Urinary bladder (tissue), 4 donors: ENCODE results near the gene CHGA. TPM values are rescaled to one million over a fixed set of nuclear protein-coding genes. Genes with fewer than 3 reads are reported as not detected.

Experiments used
- DNase-seq: peaks from one replicate; pipeline ENCODE4 v3.0.0-alpha.2; 2015; ENCODE audit errors: extremely low spot score
- H3K27ac ChIP-seq: one replicate; pipeline ENCODE4 v1.5.1; 2013; ENCODE audit warnings: low read depth, mild to moderate bottlenecking, moderate library complexity
- H3K36me3 ChIP-seq: one replicate; pipeline ENCODE4 v1.6.1; 2013; ENCODE audit warnings: mild to moderate bottlenecking, moderate library complexity; ENCODE audit not compliant: insufficient read depth
- H3K4me1 ChIP-seq: one replicate; pipeline ENCODE4 v1.6.1; 2013; ENCODE audit warnings: mild to moderate bottlenecking, moderate library complexity; ENCODE audit not compliant: insufficient read depth
- H3K4me3 ChIP-seq: one replicate; pipeline ENCODE4 v1.5.1; 2013; ENCODE audit warnings: low read depth, low read length
- WGBS: extraction: QIAGEN DNeasy Blood & Tissue Kit; methylation state at CpG from one replicate; pipeline ENCODE4 v1.1.7; 2013; 5-methylcytosine and 5-hydroxymethylcytosine counted together
- polyA plus RNA-seq: library from polyadenylated mRNA; stranded (reverse); fragments of 200-250 nt; gene quantifications from one replicate; pipeline ENCODE4 v1.2.3, GENCODE V29; 2013
- total RNA-seq: library from RNA; depleted of rRNA; stranded (reverse); fragments of >200 nt; gene quantifications from one replicate; pipeline ENCODE4 v1.2.3, GENCODE V29; 2014
- donor health status: healthy with polysubstance abuse.
- donor health status: healthy.

The CHGA gene
- total and polyA plus RNA-seq, 2 donors: 3.8 to 6.7 TPM

DNA sequence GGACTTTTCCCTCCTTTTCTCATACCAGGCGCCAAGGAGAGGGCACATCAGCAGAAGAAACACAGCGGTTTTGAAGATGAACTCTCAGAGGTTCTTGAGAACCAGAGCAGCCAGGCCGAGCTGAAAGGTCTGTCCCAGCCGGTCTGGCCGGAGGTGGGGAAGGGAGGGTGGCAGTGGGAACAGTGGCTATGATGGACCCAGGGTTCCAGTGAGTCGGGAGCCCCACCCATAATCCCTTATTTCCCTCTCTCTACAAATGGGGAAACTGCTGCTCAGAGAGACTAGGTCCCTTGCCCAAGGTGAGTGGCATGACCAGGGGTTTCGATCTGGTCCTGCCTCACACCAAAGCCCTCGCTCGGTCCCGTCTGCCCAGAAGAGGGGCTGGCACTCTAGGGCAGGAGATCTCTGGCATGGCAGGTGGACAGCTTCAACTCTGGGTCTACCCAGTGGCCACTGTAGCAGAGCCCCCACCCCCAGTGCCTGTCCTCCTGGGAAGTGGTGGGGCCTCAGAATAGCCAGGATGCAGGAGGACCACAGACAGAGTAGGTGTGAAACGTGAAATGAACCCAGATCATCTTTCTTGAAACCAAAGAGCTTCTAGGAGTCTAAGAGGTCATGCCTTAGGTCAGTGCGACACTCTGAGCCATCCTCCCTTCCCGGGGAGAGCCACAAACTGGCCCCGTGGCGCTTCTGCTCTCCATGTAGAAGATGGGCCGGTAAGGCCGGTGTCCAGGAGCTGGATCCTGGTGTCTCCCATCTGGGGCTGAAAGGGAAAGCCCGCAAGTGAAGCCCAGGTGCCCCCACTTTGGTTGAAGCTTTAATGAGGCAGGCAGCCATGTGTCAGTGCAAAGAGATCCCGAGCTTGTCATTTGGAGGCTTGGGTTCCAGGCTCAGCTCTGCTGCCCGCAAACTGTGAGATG, 7.0 kb downstream of the CHGA start:
- 88% methylated on average over 20 of the region's 20 CpGs for WGBS
- no peaks in the 10 kb centered on the region for H3K36me3 ChIP-seq
- DNase-seq: no peak

DNA sequence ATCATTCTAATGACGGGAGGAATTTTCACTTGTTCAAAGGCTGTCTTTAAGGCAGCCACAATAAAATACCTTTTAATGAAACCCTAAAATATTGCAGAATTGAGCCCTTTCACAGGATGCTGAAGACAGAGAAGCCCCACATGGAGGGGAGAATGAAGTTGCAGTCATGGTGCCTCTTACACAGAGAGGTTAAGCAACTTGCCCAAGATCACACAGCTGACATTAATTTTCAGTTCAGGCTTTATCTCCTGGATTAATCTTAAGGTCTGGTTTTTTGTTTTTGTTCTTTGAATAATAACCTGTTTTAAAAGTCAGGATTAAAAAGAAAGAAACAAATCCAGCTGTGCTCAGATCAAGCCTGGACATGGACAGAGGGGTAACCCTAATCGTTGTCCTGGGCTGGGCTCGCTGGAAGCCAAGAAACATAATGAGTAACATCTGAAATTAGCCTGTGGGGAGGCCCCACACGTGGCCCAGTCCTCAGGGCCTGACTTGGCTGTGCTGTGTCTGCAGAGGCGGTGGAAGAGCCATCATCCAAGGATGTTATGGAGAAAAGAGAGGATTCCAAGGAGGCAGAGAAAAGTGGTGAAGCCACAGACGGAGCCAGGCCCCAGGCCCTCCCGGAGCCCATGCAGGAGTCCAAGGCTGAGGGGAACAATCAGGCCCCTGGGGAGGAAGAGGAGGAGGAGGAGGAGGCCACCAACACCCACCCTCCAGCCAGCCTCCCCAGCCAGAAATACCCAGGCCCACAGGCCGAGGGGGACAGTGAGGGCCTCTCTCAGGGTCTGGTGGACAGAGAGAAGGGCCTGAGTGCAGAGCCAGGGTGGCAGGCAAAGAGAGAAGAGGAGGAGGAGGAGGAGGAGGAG, 8.0 kb downstream of the CHGA start:
- no peaks in the 10 kb centered on the region for H3K36me3 ChIP-seq
- no peaks in the 10 kb centered on the region for H3K4me1 ChIP-seq
- H3K27ac ChIP-seq: no peak overlapping the region
- 52% methylated on average over 8 of the region's 8 CpGs for WGBS
- H3K4me3 ChIP-seq: no peak overlapping the region
- DNase-seq: no peak

More for the DNA sequence above, 7.0 kb downstream of the CHGA start:
- H3K4me1 ChIP-seq: no peaks in the 10 kb centered on the region
- H3K27ac ChIP-seq: no peak overlapping the region
- H3K4me3 ChIP-seq: no peak overlapping the region

DNA sequence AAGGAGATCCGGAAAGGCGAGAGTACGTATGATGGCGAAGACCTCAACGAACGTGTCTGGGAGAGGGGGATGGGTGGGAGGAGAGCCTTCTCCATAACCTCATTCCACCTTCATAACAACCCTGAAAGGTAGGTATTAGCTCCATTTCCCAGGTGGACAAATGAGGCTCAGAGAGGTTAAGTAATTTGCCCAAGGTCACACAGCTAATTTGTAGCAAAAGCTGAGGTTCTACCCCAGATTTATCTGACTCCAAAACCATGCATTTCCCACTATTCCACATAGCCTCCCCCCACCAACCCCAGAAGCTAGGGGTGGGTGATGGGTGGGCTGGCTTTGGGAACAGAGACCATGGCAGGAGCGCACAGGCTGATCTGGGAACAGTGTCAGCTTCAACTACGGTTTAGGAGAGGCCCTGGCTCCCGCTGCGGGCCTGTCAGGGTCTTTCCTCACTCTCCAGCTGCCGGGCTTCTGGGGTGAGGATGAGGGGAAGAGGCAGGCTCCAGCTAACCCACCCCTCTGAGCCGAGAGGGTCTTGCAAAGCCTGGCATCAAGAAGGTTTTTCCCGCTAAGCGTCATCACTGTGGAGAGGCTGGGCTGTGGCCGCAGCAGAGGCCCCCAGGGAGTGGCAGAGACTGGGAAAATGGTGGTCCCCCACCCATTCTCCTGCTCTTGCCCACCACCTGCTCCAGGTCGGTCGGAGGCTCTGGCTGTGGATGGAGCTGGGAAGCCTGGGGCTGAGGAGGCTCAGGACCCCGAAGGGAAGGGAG, 8.9 kb downstream of the CHGA start:
- no peak overlapping the region for H3K4me3 ChIP-seq
- H3K27ac ChIP-seq: no peak overlapping the region
- H3K36me3 ChIP-seq: no peaks in the 10 kb centered on the region
- H3K4me1 ChIP-seq: no peaks in the 10 kb centered on the region
- 75% methylated on average over 18 of the region's 18 CpGs for WGBS
- no peak for DNase-seq

DNA sequence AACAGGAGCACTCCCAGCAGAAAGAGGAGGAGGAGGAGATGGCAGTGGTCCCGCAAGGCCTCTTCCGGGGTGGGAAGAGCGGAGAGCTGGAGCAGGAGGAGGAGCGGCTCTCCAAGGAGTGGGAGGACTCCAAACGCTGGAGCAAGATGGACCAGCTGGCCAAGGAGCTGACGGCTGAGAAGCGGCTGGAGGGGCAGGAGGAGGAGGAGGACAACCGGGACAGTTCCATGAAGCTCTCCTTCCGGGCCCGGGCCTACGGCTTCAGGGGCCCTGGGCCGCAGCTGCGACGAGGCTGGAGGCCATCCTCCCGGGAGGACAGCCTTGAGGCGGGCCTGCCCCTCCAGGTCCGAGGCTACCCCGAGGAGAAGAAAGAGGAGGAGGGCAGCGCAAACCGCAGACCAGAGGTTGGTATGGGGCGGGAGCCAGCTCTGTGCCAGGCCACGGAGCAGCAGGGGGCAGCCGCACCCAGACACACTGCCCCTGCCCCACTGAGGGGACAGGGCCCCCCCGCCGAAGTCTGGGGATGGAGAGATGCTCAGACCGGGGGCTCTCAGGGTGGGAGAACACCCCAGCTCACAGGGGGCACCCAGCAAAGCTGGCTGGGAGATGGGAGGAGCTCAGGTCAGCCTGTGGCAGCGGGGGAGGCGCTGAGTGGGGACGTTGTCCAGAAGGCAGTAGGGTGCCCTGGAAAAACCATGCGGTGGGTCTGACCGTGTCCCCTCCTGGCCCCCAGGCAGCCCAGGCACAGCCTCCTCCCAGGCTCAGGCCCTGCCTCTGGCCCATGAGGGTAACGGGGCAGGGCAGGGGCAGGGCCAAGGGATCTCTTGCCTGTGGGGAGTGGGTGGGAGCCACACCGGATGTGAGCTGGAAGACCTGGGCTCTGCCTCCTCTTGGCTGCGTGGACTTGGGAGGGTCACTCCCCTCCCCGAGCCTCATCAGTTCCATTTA, 9.8 kb downstream of the CHGA start:
- H3K36me3 ChIP-seq: no peaks in the 10 kb centered on the region
- H3K4me3 ChIP-seq: no peak overlapping the region
- no peak overlapping the region for H3K27ac ChIP-seq
- WGBS: 75% methylated on average over 34 of the region's 35 CpGs
- H3K4me1 ChIP-seq: no peaks in the 10 kb centered on the region
- DNase-seq: no peak

DNA sequence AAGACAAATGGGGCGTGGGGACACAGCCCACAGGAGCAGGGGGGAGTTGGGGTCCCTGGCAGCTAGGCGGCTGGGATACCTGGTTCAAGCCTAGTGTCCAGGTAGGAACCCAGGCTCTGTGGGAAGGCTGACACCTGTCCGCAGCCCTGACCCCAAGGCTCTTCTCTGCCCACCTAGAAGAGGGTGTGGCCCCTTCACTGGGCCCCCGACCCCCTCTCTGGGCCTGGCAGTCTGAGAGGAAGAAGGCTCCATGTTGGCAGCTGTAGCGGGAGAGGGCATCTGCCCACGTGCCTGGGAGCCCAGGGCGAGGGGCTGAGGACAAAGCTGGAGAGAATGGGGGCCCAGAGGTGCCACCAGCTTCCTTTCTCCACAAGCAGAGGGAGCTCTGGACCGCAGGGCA, 10.5 kb downstream of the CHGA start:
- H3K36me3 ChIP-seq: no peaks in the 10 kb centered on the region
- H3K27ac ChIP-seq: no peak overlapping the region
- no peaks in the 10 kb centered on the region for H3K4me1 ChIP-seq
- DNase-seq: no peak
- 88% methylated on average over 8 of the region's 8 CpGs for WGBS
- no peak overlapping the region for H3K4me3 ChIP-seq

DNA sequence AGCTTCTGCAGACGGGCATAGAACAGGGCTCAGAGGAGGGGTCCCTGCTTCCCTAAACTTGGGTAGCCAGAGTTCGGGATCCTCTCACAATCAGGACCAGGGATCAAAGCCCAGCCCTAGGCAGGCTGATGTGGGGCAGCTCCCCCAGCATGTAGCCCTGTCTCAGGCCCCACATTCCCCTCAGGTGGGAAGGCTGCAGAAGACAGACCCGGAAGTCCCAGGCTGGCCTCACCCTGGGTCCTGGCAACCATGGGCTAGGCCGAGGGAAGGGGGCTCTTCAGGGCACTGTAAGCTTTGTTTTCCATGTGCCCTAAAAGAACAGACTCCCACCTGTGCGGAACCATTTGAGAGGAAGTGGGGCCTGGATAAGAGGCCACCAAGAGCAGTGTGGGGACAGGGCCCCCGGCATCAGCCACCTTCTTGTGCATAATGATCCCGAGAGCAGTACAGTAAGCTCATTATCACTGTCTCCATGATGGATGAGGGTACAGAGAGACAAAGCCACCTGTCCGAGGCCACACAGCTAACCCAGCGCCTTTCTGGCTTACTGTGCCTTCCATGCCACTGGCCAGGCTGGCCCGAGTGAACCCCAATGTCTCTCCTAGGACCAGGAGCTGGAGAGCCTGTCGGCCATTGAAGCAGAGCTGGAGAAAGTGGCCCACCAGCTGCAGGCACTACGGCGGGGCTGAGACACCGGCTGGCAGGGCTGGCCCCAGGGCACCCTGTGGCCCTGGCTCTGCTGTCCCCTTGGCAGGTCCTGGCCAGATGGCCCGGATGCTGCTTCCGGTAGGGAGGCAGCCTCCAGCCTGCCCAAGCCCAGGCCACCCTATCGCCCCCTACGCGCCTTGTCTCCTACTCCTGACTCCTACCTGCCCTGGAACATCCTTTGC, 11.5 kb downstream of the CHGA start:
- 84% methylated on average over 19 of the region's 19 CpGs for WGBS
- Histone ChIP-seq H3K4me3 (no peak overlapping the region), H3K4me1 (no peaks in the 10 kb centered on the region), H3K27ac (no peak overlapping the region), H3K36me3 (no peaks in the 10 kb centered on the region)
- DNase-seq: no peak

DNA sequence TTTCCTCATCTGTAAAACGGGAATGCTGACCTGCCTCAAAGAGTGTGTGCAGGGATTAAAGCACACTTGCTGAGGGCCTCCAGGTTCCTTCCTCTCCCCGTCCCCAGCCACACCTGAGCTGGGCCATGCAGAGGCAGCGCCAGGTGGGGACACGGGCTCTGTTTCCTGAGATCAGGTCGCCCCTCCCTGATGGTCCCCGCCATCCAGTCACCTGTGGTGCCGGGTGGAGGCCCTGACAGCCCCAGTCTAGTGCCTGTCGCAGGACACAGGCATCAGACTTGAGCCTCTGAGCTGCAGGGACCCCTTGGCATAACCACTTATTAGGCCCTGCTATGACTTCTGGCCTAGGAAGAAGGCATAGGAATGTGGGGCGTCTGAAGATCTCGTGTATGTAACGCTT, 12.5 kb downstream of the CHGA start:
- Histone ChIP-seq H3K4me3 (no peak overlapping the region), H3K27ac (no peak overlapping the region), H3K36me3 (no peaks in the 10 kb centered on the region), H3K4me1 (no peaks in the 10 kb centered on the region)
- DNase-seq: no peak
- 92% methylated on average over 11 of the region's 11 CpGs for WGBS

DNA sequence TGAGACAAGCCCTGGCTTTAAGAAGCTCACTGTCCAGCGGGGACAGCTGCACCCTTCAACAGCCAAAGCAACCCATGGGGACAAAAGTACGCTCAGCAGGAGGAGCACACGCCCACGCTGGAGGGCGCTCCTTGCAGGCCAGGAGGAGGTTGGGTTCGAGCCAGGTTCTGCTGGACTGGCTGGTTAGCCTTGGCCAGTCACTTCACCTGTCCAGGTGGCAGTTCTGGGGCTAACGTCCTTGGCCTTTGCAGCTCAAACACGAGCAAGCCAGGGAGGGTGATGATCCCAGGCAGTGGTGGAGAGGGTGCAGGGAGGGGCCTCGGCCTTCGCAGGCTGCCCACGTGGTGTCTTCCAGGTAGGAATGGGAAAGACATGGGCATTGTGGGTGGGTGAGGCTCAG, 13.1 kb downstream of the CHGA start:
- Histone ChIP-seq H3K27ac (no peak overlapping the region), H3K4me3 (no peak overlapping the region), H3K36me3 (no peaks in the 10 kb centered on the region), H3K4me1 (no peaks in the 10 kb centered on the region)
- 89% methylated on average over 11 of the region's 11 CpGs for WGBS
- no peak for DNase-seq

DNA sequence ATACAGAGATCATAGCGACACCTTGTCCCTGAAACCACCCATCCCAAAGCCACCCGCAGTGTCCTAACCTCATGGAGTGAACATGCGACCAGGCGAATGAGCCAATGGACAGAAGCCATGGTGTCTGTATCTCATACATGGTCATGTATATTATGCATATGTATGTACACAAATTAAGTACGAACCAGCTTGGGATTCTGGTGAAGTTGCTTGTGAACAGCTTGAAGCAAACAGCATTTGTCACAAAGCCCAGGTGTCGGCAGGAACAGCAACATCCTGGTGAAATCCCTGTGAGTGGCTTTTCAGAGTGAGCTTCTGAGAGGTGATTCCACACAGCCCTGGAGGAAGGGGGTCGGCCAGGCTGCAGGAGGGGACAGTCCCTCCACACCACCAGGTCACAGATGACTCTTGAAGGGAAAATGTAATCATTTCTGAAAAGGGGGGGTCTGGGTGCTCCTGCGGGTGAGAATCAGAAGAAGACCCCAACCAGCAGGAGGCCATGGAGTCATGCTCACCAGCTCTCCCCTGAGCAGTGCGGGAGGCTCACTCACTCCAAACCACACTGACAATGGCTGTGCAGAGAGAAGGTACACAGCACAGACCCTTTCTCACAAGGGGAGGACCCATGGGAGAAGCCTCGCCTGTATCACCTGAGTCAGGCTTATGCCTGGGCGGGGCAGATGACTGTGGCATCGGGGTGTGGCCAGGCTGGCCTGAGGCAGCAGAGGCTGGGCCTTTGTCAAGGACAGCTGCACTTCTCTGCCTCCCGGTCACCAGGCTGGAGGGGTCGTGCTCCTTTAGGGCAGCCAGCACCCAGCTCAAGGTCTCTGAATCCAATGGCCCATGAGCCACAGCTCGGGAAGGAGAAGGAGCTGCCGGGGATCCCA, 14.3 kb downstream of the CHGA start:
- no peak for DNase-seq
- Histone ChIP-seq H3K27ac (no peak overlapping the region), H3K4me3 (no peak overlapping the region), H3K4me1 (no peaks in the 10 kb centered on the region), H3K36me3 (no peaks in the 10 kb centered on the region)
- WGBS: 88% methylated on average over 16 of the region's 16 CpGs

DNA sequence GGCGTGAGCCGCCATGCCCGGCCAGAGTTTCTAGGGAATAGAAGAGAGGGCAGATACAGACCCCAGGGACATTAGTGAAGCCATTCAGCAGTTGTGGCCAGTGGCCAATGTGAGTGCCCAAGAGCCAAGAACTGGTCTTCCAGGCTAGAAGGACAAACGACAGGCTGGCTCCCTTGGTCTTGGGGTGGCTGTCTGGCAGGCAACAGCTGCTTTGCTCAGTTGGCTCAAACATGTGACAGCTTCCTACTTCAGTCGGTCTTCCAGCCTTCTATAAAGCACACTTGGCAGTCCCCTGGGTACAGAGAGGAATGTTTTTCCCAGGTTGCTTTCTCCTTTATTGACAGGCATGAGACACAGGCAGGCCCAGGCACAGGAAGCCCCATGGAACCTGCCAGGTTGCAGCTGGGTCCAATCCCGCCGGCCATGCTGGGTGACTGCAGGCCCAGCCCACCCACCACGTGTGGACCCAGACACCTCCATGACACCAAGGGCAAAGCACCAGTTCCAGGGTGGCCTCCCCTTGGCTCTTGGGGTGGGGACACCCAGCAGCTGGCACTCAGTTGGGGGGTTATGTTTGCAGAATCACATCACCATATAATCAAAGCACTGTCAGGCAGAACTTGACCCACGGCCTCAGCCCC, 15.4 kb downstream of the CHGA start:
- H3K36me3 ChIP-seq: no peaks in the 10 kb centered on the region
- DNase-seq: no peak
- 83% methylated on average over 9 of the region's 9 CpGs for WGBS
- H3K4me3 ChIP-seq: no peak overlapping the region
- H3K4me1 ChIP-seq: no peaks in the 10 kb centered on the region
- H3K27ac ChIP-seq: no peak overlapping the region
